Vagina (tissue), 2 donors: ENCODE results near the gene TRIO. TPM values are rescaled to one million over a fixed set of nuclear protein-coding genes. Genes with fewer than 3 reads are reported as not detected.

Experiments
- DNase-seq, 2 donors: peaks; one replicate each; pipeline ENCODE4 v3.0.0-alpha.2; 2017; ENCODE audit errors: extremely low spot score in 2 of 2
- H3K27ac ChIP-seq: fragments of 200-600 bp; sonication (generic); one replicate; pipeline ENCODE4 v1.5.1; 2019
- H3K27me3 ChIP-seq: fragments of 200-600 bp; sonication (generic); one replicate; pipeline ENCODE4 v1.5.1; 2019
- H3K36me3 ChIP-seq, 2 donors: fragments of 200-600 bp; sonication (generic); one replicate each; pipeline ENCODE4 v1.5.1; 2017 to 2019
- H3K4me1 ChIP-seq: fragments of 200-600 bp; sonication (generic); one replicate; pipeline ENCODE4 v1.5.1; 2019
- H3K4me3 ChIP-seq, 2 donors: fragments of 200-600 bp; sonication (generic); 1 replicate in 1 of 2; 2 replicates in 1 of 2; pipeline ENCODE4 v1.5.1; 2016 to 2019
- H3K9me3 ChIP-seq: fragments of 200-600 bp; sonication (generic); one replicate; pipeline ENCODE4 v1.5.1; 2019
- POLR2A ChIP-seq, 2 donors: fragments of 450-650 bp; IDR thresholded peaks; one replicate each; pipeline ENCODE4 v1.6.1; 2017; ENCODE audit warnings: antibody characterized with exemption in 2 of 2, mild to moderate bottlenecking in 2 of 2, moderate library complexity in 2 of 2
- POLR2AphosphoS5 ChIP-seq, 2 donors: sonication (generic); formaldehyde crosslinking; IDR thresholded peaks; one replicate each; pipeline ENCODE4 v1.9.0; 2017; ENCODE audit warnings: antibody characterized with exemption in 2 of 2, mild to moderate bottlenecking in 2 of 2, low read depth in 1 of 2; ENCODE audit not compliant: insufficient read depth in 1 of 2
- intact Hi-C: fragments of 100-400 bp; cut with DNase I; formaldehyde crosslinking; loops from one replicate; pipeline ENCODE4 v1.15.1; 2023
- total RNA-seq: library from RNA; depleted of rRNA; stranded (reverse); fragments of >200 nt; gene quantifications from one replicate; pipeline ENCODE4 v1.2.3, GENCODE V29; 2016
- TF ChIP-seq, protein P1 (sequence below), 3 experiments: fragments of 450-650 bp in 2 of 3; fragments of 200-600 bp in 1 of 3; sonication (generic) in 1 of 3; IDR thresholded peaks; one replicate each; pipeline ENCODE4 v1.5.1; 2017 to 2019; ENCODE audit warnings: antibody characterized with exemption in 3 of 3, mild to moderate bottlenecking in 2 of 3, moderate library complexity in 2 of 3

The TRIO gene
- total RNA-seq, 1 donor from 2014 or later: 142 TPM

DNA sequence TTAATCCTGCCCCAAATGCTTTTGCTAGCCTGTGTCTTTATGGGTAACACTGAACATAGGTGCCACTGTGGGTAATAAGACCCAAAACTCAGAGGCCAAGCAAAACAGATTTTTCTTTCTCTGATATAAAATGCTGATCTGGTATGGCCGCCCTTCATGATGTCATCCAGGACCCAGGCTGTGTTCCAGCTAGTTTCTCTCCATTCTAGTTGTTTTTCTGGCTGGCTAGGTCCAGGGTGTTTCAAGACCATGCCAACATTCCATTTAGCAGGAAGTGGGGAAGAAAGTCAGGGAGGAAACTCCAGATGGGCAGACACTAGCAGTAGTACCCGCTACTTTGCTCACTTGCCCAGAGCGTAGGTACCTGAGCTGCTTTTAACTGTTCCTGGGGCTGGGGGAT lies 254.6 kb downstream of the TRIO start:
- no peak overlapping the region for H3K27ac ChIP-seq
- no peak overlapping the region for H3K4me3 ChIP-seq
- intact Hi-C loops: no loop called here
- H3K36me3 ChIP-seq: peaks cover 0 to 22% of the 10 kb centered on the region in 2 donors
- no peaks in the 10 kb centered on the region for H3K9me3 ChIP-seq
- peaks cover 5% of the 10 kb centered on the region for H3K4me1 ChIP-seq
- DNase-seq: no peak
- no peaks in the 10 kb centered on the region for H3K27me3 ChIP-seq
- TF ChIP-seq POLR2AphosphoS5 (IDR thresholded peaks at IDR 0.05; ENCODE audit: insufficient read depth in 1 of 2, low read depth in 1 of 2) (no peak), POLR2A (IDR thresholded peaks at IDR 0.05) (no peak)
- TF ChIP-seq, protein P1, sequence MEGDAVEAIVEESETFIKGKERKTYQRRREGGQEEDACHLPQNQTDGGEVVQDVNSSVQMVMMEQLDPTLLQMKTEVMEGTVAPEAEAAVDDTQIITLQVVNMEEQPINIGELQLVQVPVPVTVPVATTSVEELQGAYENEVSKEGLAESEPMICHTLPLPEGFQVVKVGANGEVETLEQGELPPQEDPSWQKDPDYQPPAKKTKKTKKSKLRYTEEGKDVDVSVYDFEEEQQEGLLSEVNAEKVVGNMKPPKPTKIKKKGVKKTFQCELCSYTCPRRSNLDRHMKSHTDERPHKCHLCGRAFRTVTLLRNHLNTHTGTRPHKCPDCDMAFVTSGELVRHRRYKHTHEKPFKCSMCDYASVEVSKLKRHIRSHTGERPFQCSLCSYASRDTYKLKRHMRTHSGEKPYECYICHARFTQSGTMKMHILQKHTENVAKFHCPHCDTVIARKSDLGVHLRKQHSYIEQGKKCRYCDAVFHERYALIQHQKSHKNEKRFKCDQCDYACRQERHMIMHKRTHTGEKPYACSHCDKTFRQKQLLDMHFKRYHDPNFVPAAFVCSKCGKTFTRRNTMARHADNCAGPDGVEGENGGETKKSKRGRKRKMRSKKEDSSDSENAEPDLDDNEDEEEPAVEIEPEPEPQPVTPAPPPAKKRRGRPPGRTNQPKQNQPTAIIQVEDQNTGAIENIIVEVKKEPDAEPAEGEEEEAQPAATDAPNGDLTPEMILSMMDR (IDR thresholded peaks at IDR 0.05): no peak

DNA sequence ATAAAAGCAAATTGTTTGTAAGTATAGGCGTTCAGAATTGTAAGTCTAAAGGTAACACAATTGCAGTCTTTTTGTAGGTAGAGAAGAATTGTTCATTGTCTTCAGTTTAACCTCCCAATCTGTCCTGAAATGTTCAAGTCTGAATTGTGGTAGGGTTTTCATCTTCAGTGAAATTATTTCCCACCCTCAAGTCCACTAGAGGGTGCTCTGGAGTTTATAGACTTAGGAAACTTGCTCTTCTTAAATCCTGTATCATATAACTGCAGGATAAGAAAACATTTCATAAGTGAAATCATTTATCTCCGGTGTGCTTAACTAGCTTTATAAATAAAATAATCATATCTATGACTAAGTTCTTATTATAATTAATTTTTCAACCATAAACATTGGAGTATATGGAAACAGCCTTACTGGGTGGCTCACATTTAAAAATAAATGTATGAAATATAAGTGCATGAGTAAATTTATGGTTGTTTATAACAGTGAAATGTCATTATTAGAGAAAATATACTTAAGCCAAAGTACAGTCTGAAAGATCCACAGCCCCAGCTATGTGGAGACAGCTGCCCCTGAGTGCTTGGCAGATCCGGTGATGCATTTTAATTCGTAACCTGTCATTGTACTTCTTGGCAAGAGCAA lies 256.0 kb downstream of the TRIO start:
- no peaks in the 10 kb centered on the region for H3K9me3 ChIP-seq
- no peak overlapping the region for H3K27ac ChIP-seq
- peaks cover 0 to 10% of the 10 kb centered on the region in 2 donors for H3K36me3 ChIP-seq
- H3K4me3 ChIP-seq: no peak overlapping the region
- TF ChIP-seq POLR2A (IDR thresholded peaks at IDR 0.05): no peak
- TF ChIP-seq, protein P1 (IDR thresholded peaks at IDR 0.05): peak in 2 of 3 experiments; percentile 46 to 61
- peaks cover 5% of the 10 kb centered on the region for H3K4me1 ChIP-seq
- no peak for DNase-seq
- no peaks in the 10 kb centered on the region for H3K27me3 ChIP-seq
- intact Hi-C loops: no loop called here

DNA sequence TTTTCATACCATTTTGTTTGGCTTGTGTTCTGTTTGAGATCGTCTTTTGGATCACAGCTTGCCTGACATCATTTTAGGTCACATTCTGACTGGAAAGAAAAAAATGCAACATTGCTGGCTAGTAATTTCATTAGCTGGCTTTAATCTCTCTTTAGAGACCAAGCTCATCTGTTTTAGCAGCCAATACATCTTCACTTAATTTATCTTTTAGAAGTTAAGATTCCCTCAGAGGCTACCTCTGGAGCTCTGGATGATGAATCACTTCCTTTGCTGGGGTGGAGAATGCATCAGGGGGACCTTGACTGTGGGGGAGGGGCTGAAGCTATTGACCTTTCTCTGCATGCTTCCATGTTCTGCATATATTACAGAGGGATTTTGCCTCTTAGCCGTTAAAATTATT lies 256.9 kb downstream of the TRIO start:
- H3K36me3 ChIP-seq: peaks cover 0 to 5% of the 10 kb centered on the region in 2 donors

DNA sequence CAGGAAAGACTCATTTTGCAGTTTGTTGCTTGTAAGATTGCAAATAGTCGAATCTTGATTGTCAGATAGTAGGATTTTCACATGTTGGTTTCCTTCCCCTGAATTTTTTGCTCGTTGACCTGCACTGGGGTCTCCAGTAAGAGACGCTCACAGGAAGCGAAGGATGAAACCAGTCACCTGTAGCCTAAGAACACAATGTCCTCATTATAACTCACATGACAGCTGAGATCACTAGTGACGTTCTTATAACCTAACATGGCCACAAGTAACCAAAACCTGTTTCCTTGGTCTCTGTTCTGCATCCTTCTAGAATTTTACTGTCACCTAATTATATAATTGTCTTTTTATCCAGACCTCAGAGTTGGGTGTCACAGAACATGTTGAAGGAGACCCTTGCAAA lies 257.5 kb downstream of the TRIO start:
- H3K9me3 ChIP-seq: no peaks in the 10 kb centered on the region
- intact Hi-C loops: no loop called here
- no peak overlapping the region for H3K4me3 ChIP-seq
- peaks cover 5% of the 10 kb centered on the region for H3K4me1 ChIP-seq
- H3K36me3 ChIP-seq: peaks cover 0 to 4% of the 10 kb centered on the region in 2 donors
- TF ChIP-seq POLR2AphosphoS5 (IDR thresholded peaks at IDR 0.05; ENCODE audit: insufficient read depth in 1 of 2, low read depth in 1 of 2): no peak
- TF ChIP-seq, protein P1 (IDR thresholded peaks at IDR 0.05): no peak
- DNase-seq: no peak
- H3K27me3 ChIP-seq: no peaks in the 10 kb centered on the region
- H3K27ac ChIP-seq: no peak overlapping the region

More for the DNA sequence above, 256.9 kb downstream of the TRIO start:
- no peak overlapping the region for H3K27ac ChIP-seq
- no peak for DNase-seq
- H3K4me3 ChIP-seq: no peak overlapping the region
- TF ChIP-seq POLR2AphosphoS5 (IDR thresholded peaks at IDR 0.05; ENCODE audit: insufficient read depth in 1 of 2, low read depth in 1 of 2) (no peak), POLR2A (IDR thresholded peaks at IDR 0.05) (no peak)
- TF ChIP-seq, protein P1 (IDR thresholded peaks at IDR 0.05): no peak
- intact Hi-C loops: no loop called here
- H3K27me3 ChIP-seq: no peaks in the 10 kb centered on the region
- H3K4me1 ChIP-seq: peaks cover 5% of the 10 kb centered on the region
- H3K9me3 ChIP-seq: no peaks in the 10 kb centered on the region

DNA sequence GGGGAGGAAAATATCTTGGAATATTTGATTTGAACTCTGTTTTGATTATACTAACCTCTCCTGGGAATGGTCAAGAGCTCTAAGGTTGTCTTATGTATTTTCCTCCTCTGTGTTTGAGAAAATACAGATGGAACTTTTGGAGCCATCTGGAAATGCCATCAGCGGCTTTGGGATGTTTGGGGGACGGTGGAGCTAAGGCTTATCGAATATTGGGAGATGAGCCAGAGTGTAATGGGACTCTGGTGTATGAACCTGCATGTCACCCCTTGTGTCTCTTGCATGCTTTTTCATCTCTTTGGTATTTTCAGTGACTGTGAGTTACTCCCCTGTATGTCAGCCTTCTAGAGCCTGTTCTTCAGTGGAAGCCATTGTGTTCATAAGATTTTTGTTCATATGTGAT lies 258.5 kb downstream of the TRIO start:
- Histone ChIP-seq H3K4me3 (no peak overlapping the region), H3K27me3 (no peaks in the 10 kb centered on the region), H3K4me1 (peaks cover 5% of the 10 kb centered on the region), H3K27ac (no peak overlapping the region), H3K9me3 (no peaks in the 10 kb centered on the region), H3K36me3 (peaks cover 0 to 13% of the 10 kb centered on the region in 2 donors)
- TF ChIP-seq POLR2AphosphoS5 (IDR thresholded peaks at IDR 0.05; ENCODE audit: insufficient read depth in 1 of 2, low read depth in 1 of 2) (no peak), POLR2A (IDR thresholded peaks at IDR 0.05) (no peak)
- TF ChIP-seq, protein P1 (IDR thresholded peaks at IDR 0.05): no peak
- no peak for DNase-seq
- intact Hi-C loops: no loop called here
